GM12801 (cell line): ENCODE data around the gene EFNA5.

Experiments
- TF ChIP-seq, protein P1 (sequence below): IDR thresholded peaks from one replicate; pipeline ENCODE4 v1.5.1; 2011; ENCODE audit warnings: control low read depth; ENCODE audit not compliant: insufficient read length; ENCODE audit errors: extremely low read depth

Gene EFNA5

DNA sequence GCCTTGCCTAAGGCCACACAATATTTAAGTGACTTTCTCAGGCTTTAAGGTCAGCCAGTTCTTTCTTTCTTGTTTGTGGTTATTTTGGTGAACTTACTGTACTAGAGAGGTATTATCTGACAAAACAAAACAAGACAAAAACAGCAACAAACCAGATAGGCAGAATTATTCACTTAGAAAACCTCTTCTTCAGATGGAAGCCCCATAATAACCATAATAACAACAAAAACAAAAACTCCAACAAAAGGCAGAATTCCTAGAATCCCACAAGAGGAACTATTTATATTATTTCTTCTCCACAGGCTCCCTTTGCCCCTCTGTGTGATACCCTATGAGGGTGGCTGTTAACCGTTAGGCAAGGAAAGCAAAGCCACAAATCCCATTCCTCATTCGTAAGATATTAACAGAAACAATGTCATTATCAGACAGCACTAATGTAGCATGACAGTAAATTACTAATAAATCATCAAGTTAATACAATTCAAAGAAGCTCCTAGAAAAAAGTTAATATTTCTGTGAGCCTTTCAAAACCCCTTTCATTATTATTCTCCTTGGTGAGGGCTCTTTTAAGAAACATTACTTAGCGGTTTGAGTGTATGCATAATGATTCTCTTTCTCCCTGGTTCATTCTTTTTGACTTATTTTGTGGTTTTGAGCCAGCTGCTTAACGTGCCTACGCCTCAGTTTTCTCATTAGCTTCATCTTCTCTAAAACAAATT lies 274.9 kb downstream of the EFNA5 start:
- TF ChIP-seq, protein P1, sequence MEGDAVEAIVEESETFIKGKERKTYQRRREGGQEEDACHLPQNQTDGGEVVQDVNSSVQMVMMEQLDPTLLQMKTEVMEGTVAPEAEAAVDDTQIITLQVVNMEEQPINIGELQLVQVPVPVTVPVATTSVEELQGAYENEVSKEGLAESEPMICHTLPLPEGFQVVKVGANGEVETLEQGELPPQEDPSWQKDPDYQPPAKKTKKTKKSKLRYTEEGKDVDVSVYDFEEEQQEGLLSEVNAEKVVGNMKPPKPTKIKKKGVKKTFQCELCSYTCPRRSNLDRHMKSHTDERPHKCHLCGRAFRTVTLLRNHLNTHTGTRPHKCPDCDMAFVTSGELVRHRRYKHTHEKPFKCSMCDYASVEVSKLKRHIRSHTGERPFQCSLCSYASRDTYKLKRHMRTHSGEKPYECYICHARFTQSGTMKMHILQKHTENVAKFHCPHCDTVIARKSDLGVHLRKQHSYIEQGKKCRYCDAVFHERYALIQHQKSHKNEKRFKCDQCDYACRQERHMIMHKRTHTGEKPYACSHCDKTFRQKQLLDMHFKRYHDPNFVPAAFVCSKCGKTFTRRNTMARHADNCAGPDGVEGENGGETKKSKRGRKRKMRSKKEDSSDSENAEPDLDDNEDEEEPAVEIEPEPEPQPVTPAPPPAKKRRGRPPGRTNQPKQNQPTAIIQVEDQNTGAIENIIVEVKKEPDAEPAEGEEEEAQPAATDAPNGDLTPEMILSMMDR = no peak

- TF ChIP-seq, protein P1 = no peak
Measured at GRCh38 chr5:107393851-107394250, 276.9 kb downstream of the EFNA5 start.

GRCh38 chr5:107391787-107392186 lies 278.9 kb downstream of the EFNA5 start:
- TF ChIP-seq, protein P1 = no peak

- TF ChIP-seq, protein P1 = no peak
Measured at GRCh38 chr5:107389775-107390148, 281.0 kb downstream of the EFNA5 start.

DNA sequence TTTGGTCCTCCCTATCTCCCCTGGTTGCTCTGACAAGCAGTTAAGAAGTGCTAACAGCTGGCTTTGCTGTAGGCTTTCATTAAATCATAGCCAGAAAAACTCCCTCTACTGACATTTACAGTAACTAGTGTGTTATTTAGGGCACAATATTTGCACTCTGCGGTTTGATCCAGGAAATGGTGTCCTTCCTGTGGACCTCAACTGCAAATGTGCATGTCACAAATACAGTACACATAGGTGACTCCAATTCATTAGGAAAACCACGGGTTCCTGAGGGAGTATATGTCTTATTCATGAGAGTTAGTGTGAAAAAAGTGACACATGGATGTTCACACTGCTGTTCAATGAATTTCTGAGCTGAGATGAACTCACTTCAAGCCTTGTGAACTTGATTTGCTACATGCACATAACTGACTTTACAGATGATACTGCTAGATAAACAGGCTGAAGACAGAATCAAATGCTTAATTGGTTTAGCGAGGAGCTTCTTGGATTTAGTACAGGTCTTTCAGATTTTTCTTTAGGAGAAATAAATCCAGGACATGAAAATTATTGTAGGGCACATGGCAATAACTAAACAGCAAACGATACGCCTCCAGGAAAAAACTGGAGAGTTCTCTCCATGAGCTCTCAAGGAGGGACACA lies 281.5 kb downstream of the EFNA5 start:
- TF ChIP-seq, protein P1 = no peak

GRCh38 chr5:107388141-107388861 lies 282.4 kb downstream of the EFNA5 start:
- TF ChIP-seq, protein P1 = no peak

- TF ChIP-seq, protein P1 = no peak
Measured at GRCh38 chr5:107387526-107388140, 283.1 kb downstream of the EFNA5 start.
